Tibial artery (tissue), 4 donors: ENCODE measurements around the gene ISOC2.

ENCODE experiments used
- DNase-seq, 2 donors: peaks; one replicate each; pipeline ENCODE4 v3.0.0-alpha.2; 2019
- H3K27ac ChIP-seq, 2 donors: fragments of 200-600 bp; sonication (generic) in 1 of 2; 1 replicate in 1 of 2; 2 replicates in 1 of 2; pipeline ENCODE4 v1.5.1; 2018 to 2019; ENCODE audit warnings: mild to moderate bottlenecking in 1 of 2
- H3K27me3 ChIP-seq, 2 donors: fragments of 200-600 bp; sonication (generic) in 1 of 2; one replicate each; pipeline versions ENCODE4 v1.5.1 to v1.6.0; 2016 to 2019
- H3K36me3 ChIP-seq, 3 donors: fragments of 200-600 bp; sonication (generic) in 2 of 3; one replicate each; pipeline ENCODE4 v1.5.1; 2016 to 2019; ENCODE audit warnings: mild to moderate bottlenecking in 2 of 3
- H3K4me1 ChIP-seq, 4 donors: fragments of 200-600 bp; sonication (generic) in 2 of 4; 1 replicate in 3 of 4; 2 replicates in 1 of 4; pipeline ENCODE4 v1.5.1; 2016 to 2019
- H3K4me3 ChIP-seq, 2 donors: fragments of 200-600 bp; sonication (generic) in 1 of 2; 1 replicate in 1 of 2; 2 replicates in 1 of 2; pipeline ENCODE4 v1.5.1; 2018 to 2019; ENCODE audit warnings: mild to moderate bottlenecking in 2 of 2
- H3K9me3 ChIP-seq, 3 donors: fragments of 200-600 bp; sonication (generic) in 1 of 3; one replicate each; pipeline ENCODE4 v1.5.1; 2016 to 2019
- CTCF ChIP-seq, 2 experiments: fragments of 200-600 bp in 1 of 2; fragments of 450-650 bp in 1 of 2; IDR thresholded peaks; one replicate each; pipeline ENCODE4 v1.5.1; 2017 to 2019; ENCODE audit warnings: antibody characterized with exemption in 2 of 2, mild to moderate bottlenecking in 1 of 2, moderate library complexity in 1 of 2
- intact Hi-C: fragments of 100-400 bp; cut with DNase I; formaldehyde crosslinking; loops from one replicate; pipeline ENCODE4 v1.15.0; 2023; ENCODE audit warnings: low total_unique reads

The ISOC2 gene

GRCh38 chr19:55406826-55407549 lies 54.5 kb downstream of the ISOC2 start:
- Histone ChIP-seq H3K36me3 (peaks cover 16 to 41% (median 36%) of the 10 kb centered on the region in 3 donors), H3K27me3 (no peaks in the 10 kb centered on the region), H3K4me3 (peak overlapping the region; percentile 72 to 92), H3K9me3 (no peaks in the 10 kb centered on the region), H3K4me1 (peaks cover 8 to 24% (median 16%) of the 10 kb centered on the region in 4 donors), H3K27ac (peak overlapping the region; percentile 97)
- intact Hi-C loops = loop anchor here (10.0 kb wide), 1 partner anchor 228 kb away; no protein-coding TSS in a partner anchor
- TF ChIP-seq CTCF (IDR thresholded peaks at IDR 0.05) = no peak
- DNase-seq = peak in 1 of 2 donors; percentile 69

GRCh38 chr19:55406091-55406825 lies 55.2 kb downstream of the ISOC2 start:
- peak overlapping the region; percentile 72 to 92 for H3K4me3 ChIP-seq
- DNase-seq = no peak
- intact Hi-C loops = loop anchor here (10.0 kb wide), 1 partner anchor 229 kb away; no protein-coding TSS in a partner anchor
- peaks cover 8 to 24% (median 16%) of the 10 kb centered on the region in 4 donors for H3K4me1 ChIP-seq
- TF ChIP-seq CTCF (IDR thresholded peaks at IDR 0.05) = no peak
- H3K27ac ChIP-seq = peak overlapping the region in 1 of 2 donors; percentile 97
- H3K9me3 ChIP-seq = no peaks in the 10 kb centered on the region
- peaks cover 16 to 48% (median 44%) of the 10 kb centered on the region in 3 donors for H3K36me3 ChIP-seq
- no peaks in the 10 kb centered on the region for H3K27me3 ChIP-seq

- no peak for TF ChIP-seq CTCF (IDR thresholded peaks at IDR 0.05)
- H3K9me3 ChIP-seq = no peaks in the 10 kb centered on the region
- peaks cover 8 to 24% (median 17%) of the 10 kb centered on the region in 4 donors for H3K4me1 ChIP-seq
- no peak overlapping the region for H3K27ac ChIP-seq
- peaks cover 16 to 54% (median 50%) of the 10 kb centered on the region in 3 donors for H3K36me3 ChIP-seq
- H3K27me3 ChIP-seq = no peaks in the 10 kb centered on the region
- DNase-seq = no peak
- H3K4me3 ChIP-seq = no peak overlapping the region
- intact Hi-C loops = loop anchor here (10.0 kb wide), 1 partner anchor 229 kb away; no protein-coding TSS in a partner anchor
Observed at GRCh38 chr19:55405638-55406037, 55.8 kb downstream of the ISOC2 start.
